Measurements from ENCODE around the gene SLC9A6. TPM values are rescaled to one million over a fixed set of nuclear protein-coding genes. Genes with fewer than 3 reads are reported as not detected.
A peak's percentile ranks its signal among the peaks of the same experiment; 100 is the strongest.

Gene SLC9A6
- total and polyA plus RNA-seq, 2 donors (not counting 3 experiments of a cell fraction or from before 2014, with no cell fraction given), result 8.1 to 15.5 TPM

DNA sequence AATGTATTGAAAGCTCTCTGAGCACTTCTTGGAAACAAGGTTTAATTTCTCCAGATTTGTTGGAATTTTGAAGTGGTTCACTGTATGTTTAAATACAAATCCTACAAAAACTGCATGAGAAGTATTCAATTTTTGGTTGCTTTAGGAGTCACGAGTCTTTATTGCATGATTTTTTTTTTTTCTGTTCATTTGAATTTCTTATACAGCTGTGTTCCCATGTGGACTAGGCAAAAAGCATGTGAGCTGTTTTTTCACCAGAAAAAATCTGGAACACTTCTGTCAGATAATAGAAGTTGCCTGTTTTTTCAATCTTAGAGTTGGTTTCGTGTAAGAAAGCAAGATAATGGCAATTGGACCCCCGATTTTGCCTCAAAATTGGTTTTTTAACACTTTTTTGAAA is 66.4 kb downstream of the SLC9A6 start:
- H3K79me2 ChIP-seq (ENCODE audit: control insufficient read depth, insufficient read depth, low read length), result no peaks in the 10 kb centered on the region
- no peak overlapping the region for H3K4me3 ChIP-seq (replicated peaks in 1 of 3; ENCODE audit: insufficient read depth in 1 of 3, low read depth in 1 of 3, low read length in 3 of 3)
- H3K4me1 ChIP-seq (ENCODE audit: control insufficient read depth, extremely low read depth, insufficient read depth, low read length), result peaks cover 21% of the 10 kb centered on the region
- intact Hi-C loops (cut with micrococcal nuclease) (no loop called here), dilution Hi-C loops (cut with MboI; ENCODE audit: extremely low pct_ligation_motif_present, low sequenced_read_pairs) (no loop called here)
- DNase-seq (ENCODE audit: low read depth, low spot score) (no peak), FAIRE-seq (peak; percentile 15)
- POLR2A ChIA-PET, result no interaction called here
- no peak overlapping the region for H3K4me2 ChIP-seq (ENCODE audit: insufficient read depth, low read length)
- no peaks in the 10 kb centered on the region for H4K20me1 ChIP-seq (replicated peaks; ENCODE audit: control insufficient read depth, extremely low read depth, insufficient read depth, low read length)
- CTCF ChIA-PET, result interaction anchor here (1.0 to 1.3 kb wide), 2 partner anchors 23 to 112 kb away, joined by 4 read pairs; no protein-coding TSS in a partner anchor
- no peak overlapping the region for H2AFZ ChIP-seq (ENCODE audit: low read depth, low read length)
- no TSS peak for BruUV-seq (replicated peaks)
- H3K27me3 ChIP-seq (ENCODE audit: control insufficient read depth in 2 of 2, insufficient read depth in 2 of 2, low read length in 2 of 2), result no peaks in the 10 kb centered on the region
- no peaks in the 10 kb centered on the region for H3K9me1 ChIP-seq (replicated peaks; ENCODE audit: control insufficient read depth, extremely low read depth, insufficient read depth, low read length)
- TF ChIP-seq POLR2A (IDR thresholded peaks at IDR 0.05; ENCODE audit: low read depth, low read length) (no peak), EZH2 (IDR thresholded peaks at IDR 0.05; ENCODE audit: borderline replicate concordance, low read depth, low read length, severe bottlenecking) (no peak), FOS (IDR thresholded peaks at IDR 0.05; ENCODE audit: borderline replicate concordance, insufficient read depth, low read length) (no peak), MYC (IDR thresholded peaks at IDR 0.05; ENCODE audit: low read depth, low read length) (no peak), CTCF (IDR thresholded peaks at IDR 0.05; ENCODE audit: extremely low read depth in 1 of 2, insufficient read depth in 1 of 2, low read depth in 1 of 2, low read length in 2 of 2) (no peak), POLR2AphosphoS5 (IDR thresholded peaks at IDR 0.05; ENCODE audit: insufficient read depth, low read depth, low read length) (no peak)
- H3K9me3 ChIP-seq (replicated peaks; ENCODE audit: control insufficient read depth, insufficient read depth, low read length), result no peaks in the 10 kb centered on the region
- H3K27ac ChIP-seq (ENCODE audit: insufficient read depth, low read depth, low read length), result no peak overlapping the region
- no peaks in the 10 kb centered on the region for H3K36me3 ChIP-seq (ENCODE audit: control insufficient read depth in 2 of 2, extremely low read depth in 1 of 2, insufficient read depth in 2 of 2, low read length in 2 of 2)
- H3K9ac ChIP-seq (replicated peaks; ENCODE audit: extremely low read depth, insufficient read depth, low read length), result no peak overlapping the region

All from endothelial cell of umbilical vein (primary cell).